ENCODE measurements around the gene AKAP9.
A peak's percentile ranks its signal among the peaks of the same experiment; 100 is the strongest.
"Not testable (repeated sequence)": the region's sequence is repeated elsewhere in the genome, so short reads cannot be mapped to it uniquely, and the experiment has no call there.

Gene AKAP9

GRCh38 chr7:92134271-92135051 is 193.8 kb downstream of the AKAP9 start, which contains the start of gene CYP51A1:
TSS of gene CYP51A1 (minus strand) at chr7:92134477. CDS start at chr7:92134364, 113 bp downstream.
- DNase-seq (ENCODE audit: low spot score) = peak; percentile 91

GRCh38 chr7:92135052-92135889 is 194.6 kb downstream of the AKAP9 start:
- no peak for DNase-seq (ENCODE audit: low spot score)

- DNase-seq (ENCODE audit: low spot score) = no peak
Measured at GRCh38 chr7:92137557-92137956, 196.9 kb downstream of the AKAP9 start.

DNA sequence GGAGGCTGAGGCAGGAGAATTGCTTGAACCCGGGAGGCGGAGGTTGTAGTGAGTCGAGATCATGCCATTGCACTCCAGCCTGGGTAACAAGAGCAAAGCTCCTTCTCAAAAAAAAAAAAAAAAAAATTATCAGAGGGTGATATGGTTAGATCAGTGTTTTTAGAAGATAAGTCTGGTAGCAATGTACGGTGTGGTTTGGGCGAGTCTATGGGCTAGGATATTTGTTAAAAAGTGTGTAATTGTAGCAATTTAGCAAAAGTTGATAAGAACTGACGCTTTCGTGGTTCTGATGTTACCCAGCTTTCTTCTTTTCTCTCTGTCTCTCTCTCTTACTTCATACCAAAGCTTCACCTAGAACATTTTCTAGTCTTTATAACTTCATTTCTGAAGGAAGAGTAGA is 200.5 kb downstream of the AKAP9 start:
- DNase-seq (ENCODE audit: low spot score) = no peak

DNA sequence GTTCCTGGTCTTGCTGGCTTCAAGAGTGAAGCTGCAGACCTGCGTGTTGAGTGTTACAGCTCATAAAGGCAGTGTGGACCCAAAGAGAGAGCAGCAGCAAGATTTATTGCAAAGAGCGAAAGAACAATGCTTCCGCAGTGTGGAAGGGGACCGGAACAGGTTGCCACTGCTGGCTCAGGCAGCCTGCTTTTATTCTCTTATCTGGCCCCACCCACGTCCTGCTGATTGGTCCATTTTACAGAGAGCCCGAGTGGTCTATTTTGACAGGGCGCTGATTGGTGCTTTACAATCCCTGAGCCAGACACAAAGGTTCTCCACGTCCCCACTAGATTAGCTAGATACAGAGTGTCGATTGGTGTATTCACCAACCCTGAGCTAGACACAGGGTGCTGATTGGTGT is 202.1 kb downstream of the AKAP9 start:
- not testable (repeated sequence) for DNase-seq (ENCODE audit: low spot score)

DNA sequence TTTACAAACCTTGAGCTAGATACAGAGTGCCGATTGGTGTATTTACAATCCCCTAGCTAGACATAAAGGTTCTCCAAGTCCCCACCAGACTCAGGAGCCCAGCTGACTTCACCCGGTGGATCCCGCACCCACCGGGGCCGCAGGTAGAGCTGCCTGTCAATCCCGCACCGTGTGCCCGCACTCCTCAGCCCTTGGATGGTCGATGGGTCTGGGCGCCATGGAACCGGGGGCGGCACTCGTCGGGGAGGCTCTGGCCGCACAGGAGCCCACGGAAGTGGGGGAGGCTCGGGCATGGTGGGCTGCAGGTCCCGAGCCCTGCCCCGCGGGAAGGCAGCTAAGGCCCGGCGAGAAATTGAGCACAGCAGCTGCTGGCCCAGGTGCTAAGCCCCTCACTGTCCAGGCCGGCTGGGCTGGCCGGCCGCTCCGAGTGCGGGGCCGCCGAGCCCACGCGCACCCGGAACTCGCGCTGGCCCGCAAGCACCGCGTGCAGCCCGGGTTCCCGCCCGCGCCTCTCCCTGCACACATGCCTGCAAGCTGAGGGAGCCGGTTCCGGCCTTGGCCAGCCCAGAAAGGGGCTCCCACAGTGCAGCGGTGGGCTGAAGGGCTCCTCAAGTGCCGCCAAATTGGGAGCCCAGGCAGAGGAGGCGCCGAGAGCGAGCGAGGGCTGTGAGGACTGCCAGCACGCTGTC is 202.7 kb downstream of the AKAP9 start:
- DNase-seq (ENCODE audit: low spot score) = not testable (repeated sequence)

GRCh38 chr7:92149736-92150239 is 209.1 kb downstream of the AKAP9 start:
- no peak for DNase-seq (ENCODE audit: low spot score)

GRCh38 chr7:92150450-92151017 is 209.9 kb downstream of the AKAP9 start:
- no peak for DNase-seq (ENCODE audit: low spot score)

DNA sequence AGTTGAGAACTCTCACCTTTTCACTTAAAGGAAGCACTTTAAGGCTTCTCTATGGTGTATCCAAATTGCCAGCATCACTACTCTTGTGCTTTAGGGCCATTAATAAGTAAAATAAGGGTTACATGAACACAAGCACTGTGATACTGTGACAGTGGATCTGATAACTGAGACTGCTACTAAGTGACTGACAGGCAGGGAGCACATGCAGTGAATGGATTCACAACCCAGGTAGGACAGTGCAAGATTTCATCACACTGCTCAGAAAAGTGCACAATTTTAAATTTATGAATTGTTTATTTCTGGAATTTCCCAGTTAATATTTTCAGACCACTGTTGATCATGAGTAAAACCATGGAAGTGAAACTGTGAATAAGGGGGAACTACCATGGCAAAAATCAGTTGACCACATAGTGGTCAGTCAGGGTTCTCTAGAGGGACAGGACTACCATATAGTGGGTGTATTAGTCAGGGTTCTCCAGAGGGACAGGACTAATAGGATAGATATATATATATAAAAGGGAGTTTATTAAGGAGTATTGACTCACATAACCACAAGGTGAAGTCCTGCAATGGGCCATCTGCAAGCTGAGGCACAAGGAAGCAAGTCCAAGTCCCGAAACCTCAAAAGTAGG is 214.6 kb downstream of the AKAP9 start:
- DNase-seq (ENCODE audit: low spot score) = no peak

DNA sequence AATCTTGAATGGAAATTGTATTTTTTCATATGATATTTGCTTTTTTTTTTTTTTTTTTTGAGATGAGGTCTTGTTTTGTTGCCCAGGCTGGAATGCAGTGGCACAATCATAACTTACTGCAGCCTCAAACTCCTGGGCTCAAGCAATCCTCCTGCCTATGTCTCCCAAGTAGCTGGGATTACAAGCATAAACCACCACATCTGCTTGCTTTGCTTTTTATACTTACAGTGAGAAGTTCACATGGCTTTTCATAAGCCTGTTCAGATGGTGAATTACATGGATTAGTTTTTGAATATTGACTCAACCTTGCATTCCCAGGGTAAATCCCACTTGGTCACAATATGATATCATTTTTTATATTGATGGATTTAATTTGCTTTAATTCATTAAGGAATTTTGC is 216.3 kb downstream of the AKAP9 start:
- no peak for DNase-seq (ENCODE audit: low spot score)

GRCh38 chr7:92158660-92159575 is 218.3 kb downstream of the AKAP9 start:
- DNase-seq (ENCODE audit: low spot score) = no peak

Data from hematopoietic multipotent progenitor cell treated with erythropoietin and hydrocortisone succinate and interleukin-3 and kit ligand, for 15 days (in vitro differentiated cells).